ENCODE results near the gene KCNQ4. TPM values are rescaled to one million over a fixed set of nuclear protein-coding genes. Genes with fewer than 3 reads are reported as not detected.

The KCNQ4 gene
- total RNA-seq, 1 experiment from 2014 or later: 0.81 TPM

DNA sequence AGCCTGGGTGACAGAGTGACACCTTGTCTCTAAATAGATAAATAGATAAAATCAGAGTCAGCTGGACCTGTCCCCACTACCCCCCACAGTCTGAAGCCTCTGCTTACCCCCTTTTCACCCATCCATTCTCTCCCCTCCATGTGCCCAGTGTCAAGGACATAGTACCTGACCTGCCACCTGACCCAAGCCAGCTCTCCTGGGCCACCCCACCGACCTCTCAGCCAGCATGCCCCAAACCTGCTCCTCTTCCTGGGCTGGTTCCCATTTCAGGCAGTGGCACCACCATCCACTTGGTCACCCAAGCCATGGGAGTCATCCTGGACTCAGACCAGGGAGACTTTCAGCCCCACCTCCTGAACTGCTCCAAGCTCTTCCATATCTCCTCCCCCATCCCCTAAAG is 50.4 kb downstream of the KCNQ4 start:
- H3K79me2 ChIP-seq (ENCODE audit: low read depth): no peaks in the 10 kb centered on the region
- H3K4me1 ChIP-seq (replicated peaks; ENCODE audit: insufficient read depth): no peaks in the 10 kb centered on the region; the same call in 1 of the 2 replicates
- no peaks in the 10 kb centered on the region for H3F3A ChIP-seq (ENCODE audit: insufficient read depth, low read depth)
- no peaks in the 10 kb centered on the region for H3K36me3 ChIP-seq (ENCODE audit: low read depth)
- BruUV-seq (replicated peaks): no TSS peak
- no peaks in the 10 kb centered on the region for H3K9me2 ChIP-seq (ENCODE audit: insufficient read depth)
- H3K27ac ChIP-seq: no peak overlapping the region
- TF ChIP-seq, protein P1, sequence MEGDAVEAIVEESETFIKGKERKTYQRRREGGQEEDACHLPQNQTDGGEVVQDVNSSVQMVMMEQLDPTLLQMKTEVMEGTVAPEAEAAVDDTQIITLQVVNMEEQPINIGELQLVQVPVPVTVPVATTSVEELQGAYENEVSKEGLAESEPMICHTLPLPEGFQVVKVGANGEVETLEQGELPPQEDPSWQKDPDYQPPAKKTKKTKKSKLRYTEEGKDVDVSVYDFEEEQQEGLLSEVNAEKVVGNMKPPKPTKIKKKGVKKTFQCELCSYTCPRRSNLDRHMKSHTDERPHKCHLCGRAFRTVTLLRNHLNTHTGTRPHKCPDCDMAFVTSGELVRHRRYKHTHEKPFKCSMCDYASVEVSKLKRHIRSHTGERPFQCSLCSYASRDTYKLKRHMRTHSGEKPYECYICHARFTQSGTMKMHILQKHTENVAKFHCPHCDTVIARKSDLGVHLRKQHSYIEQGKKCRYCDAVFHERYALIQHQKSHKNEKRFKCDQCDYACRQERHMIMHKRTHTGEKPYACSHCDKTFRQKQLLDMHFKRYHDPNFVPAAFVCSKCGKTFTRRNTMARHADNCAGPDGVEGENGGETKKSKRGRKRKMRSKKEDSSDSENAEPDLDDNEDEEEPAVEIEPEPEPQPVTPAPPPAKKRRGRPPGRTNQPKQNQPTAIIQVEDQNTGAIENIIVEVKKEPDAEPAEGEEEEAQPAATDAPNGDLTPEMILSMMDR (conservative IDR thresholded peaks at IDR 0.05): no peak
- TF ChIP-seq EZH2 (IDR thresholded peaks at IDR 0.05; ENCODE audit: low read depth): no peak
- H3K4me3 ChIP-seq: no peak overlapping the region
- intact Hi-C loops (cut with micrococcal nuclease; ENCODE audit: unreplicated experiment): no loop called here
- ChIA-PET POLR2A (ENCODE audit: unreplicated experiment) (no interaction called here), CTCF (no interaction called here)
- H2AFZ ChIP-seq: no peak overlapping the region
- no peaks in the 10 kb centered on the region for H4K20me1 ChIP-seq (ENCODE audit: insufficient read depth)
- H3K27me3 ChIP-seq (ENCODE audit: insufficient read depth, low read depth): no peaks in the 10 kb centered on the region
- H3K9me3 ChIP-seq (ENCODE audit: insufficient read depth, low read depth): no peaks in the 10 kb centered on the region
- H3K4me2 ChIP-seq: no peak overlapping the region
- no peak for DNase-seq

DNA sequence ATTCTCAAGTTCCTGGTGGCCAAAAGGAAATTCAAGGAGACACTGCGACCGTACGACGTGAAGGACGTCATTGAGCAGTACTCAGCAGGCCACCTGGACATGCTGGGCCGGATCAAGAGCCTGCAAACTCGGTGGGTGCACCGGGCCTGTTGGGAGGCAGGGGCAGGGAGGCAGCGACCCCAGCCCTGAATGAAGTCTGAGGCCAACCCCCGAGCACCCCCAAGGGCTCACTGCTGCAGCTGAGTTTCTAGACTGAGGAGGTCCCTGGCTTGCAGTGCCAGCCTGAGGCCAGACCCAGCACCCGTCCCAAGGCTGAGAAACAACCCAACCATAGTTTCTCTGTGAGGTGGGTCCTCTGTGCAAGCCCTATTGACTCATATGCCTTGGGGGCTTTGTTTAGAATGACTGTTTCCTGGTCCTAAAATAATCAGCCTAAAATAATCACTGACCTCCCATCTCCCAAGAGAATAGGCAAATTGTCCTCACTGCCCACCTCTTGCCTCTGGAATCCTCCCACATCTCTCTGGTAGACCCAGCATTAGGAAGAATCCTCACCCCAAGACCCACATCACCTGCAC is 51.5 kb downstream of the KCNQ4 start:
- no peak for TF ChIP-seq EZH2 (IDR thresholded peaks at IDR 0.05; ENCODE audit: low read depth)
- TF ChIP-seq, protein P1 (conservative IDR thresholded peaks at IDR 0.05): no peak
- no peaks in the 10 kb centered on the region for H3F3A ChIP-seq (ENCODE audit: insufficient read depth, low read depth)
- H3K79me2 ChIP-seq (ENCODE audit: low read depth): no peaks in the 10 kb centered on the region
- H3K9me2 ChIP-seq (ENCODE audit: insufficient read depth): no peaks in the 10 kb centered on the region
- no peaks in the 10 kb centered on the region for H3K9me3 ChIP-seq (ENCODE audit: insufficient read depth, low read depth)
- no TSS peak for BruUV-seq (replicated peaks)
- no peaks in the 10 kb centered on the region for H3K27me3 ChIP-seq (ENCODE audit: insufficient read depth, low read depth)
- no peak for DNase-seq
- no peak overlapping the region for H2AFZ ChIP-seq
- no peaks in the 10 kb centered on the region for H4K20me1 ChIP-seq (ENCODE audit: insufficient read depth)
- no peaks in the 10 kb centered on the region; the same call in 1 of the 2 replicates for H3K4me1 ChIP-seq (replicated peaks; ENCODE audit: insufficient read depth)
- ChIA-PET CTCF (no interaction called here), POLR2A (ENCODE audit: unreplicated experiment) (no interaction called here)
- no peak overlapping the region for H3K4me2 ChIP-seq
- H3K36me3 ChIP-seq (ENCODE audit: low read depth): no peaks in the 10 kb centered on the region
- no peak overlapping the region for H3K4me3 ChIP-seq
- H3K27ac ChIP-seq: no peak overlapping the region
- intact Hi-C loops (cut with micrococcal nuclease; ENCODE audit: unreplicated experiment): no loop called here

DNA sequence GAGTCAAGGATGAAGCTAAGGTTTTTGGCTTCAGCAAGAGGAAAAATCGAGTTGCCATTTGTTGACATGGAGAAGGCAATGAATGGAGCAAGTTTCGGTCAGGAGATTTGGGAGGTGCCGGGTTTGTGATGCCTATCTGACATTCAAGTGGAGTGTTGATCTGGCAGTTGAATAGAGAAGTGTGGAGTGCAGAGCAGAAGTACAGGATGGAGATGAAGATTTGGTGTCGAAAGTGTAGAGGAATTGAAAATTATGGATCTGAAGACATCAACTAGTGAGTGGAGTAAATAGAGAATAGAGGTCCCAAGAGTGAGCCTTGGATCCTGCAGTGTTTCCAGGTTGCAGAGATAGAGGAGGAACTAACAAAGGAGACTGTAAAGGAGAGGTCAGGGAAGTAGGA is 52.7 kb downstream of the KCNQ4 start:
- Histone ChIP-seq H3K4me2 (no peak overlapping the region), H3K9me2 (ENCODE audit: insufficient read depth) (no peaks in the 10 kb centered on the region), H3K4me3 (no peak overlapping the region), H3K4me1 (replicated peaks; ENCODE audit: insufficient read depth) (no peaks in the 10 kb centered on the region; the same call in 1 of the 2 replicates), H3K79me2 (ENCODE audit: low read depth) (no peaks in the 10 kb centered on the region), H3K9me3 (ENCODE audit: insufficient read depth, low read depth) (no peaks in the 10 kb centered on the region), H3F3A (ENCODE audit: insufficient read depth, low read depth) (no peaks in the 10 kb centered on the region), H4K20me1 (ENCODE audit: insufficient read depth) (no peaks in the 10 kb centered on the region), H3K27ac (no peak overlapping the region), H3K27me3 (ENCODE audit: insufficient read depth, low read depth) (no peaks in the 10 kb centered on the region), H3K36me3 (ENCODE audit: low read depth) (no peaks in the 10 kb centered on the region), H2AFZ (no peak overlapping the region)
- CTCF ChIA-PET: no interaction called here
- POLR2A ChIA-PET (ENCODE audit: unreplicated experiment): no interaction called here
- intact Hi-C loops (cut with micrococcal nuclease; ENCODE audit: unreplicated experiment): no loop called here
- no peak for TF ChIP-seq EZH2 (IDR thresholded peaks at IDR 0.05; ENCODE audit: low read depth)
- TF ChIP-seq, protein P1 (conservative IDR thresholded peaks at IDR 0.05): no peak
- no TSS peak for BruUV-seq (replicated peaks)
- DNase-seq: no peak

Measured in PC-9 (cell line).